CD14-positive monocyte (primary cell): ENCODE data around the gene VWA5B1. TPM values are rescaled to one million over a fixed set of nuclear protein-coding genes. Genes with fewer than 3 reads are reported as not detected.

ENCODE experiments used
- DNase-seq, 3 donors: peaks; one replicate each; pipeline ENCODE4 v3.0.0-alpha.2; 2011 to 2022
- H2AFZ ChIP-seq: 2 replicates; pipeline ENCODE4 v1.6.0; 2012; ENCODE audit warnings: mild to moderate bottlenecking, low read depth, low read length, inconsistent platforms; ENCODE audit not compliant: insufficient read depth, poor library complexity, severe bottlenecking
- H3K27ac ChIP-seq, 2 donors: 1 replicate in 1 of 2; 2 replicates in 1 of 2; pipeline ENCODE4 v1.5.1; 2012 to 2013; ENCODE audit warnings: low read length in 2 of 2, control low read depth in 1 of 2, inconsistent platforms in 1 of 2, low read depth in 1 of 2, mild to moderate bottlenecking in 1 of 2
- H3K27me3 ChIP-seq, 2 donors: one replicate each; pipeline versions ENCODE4 v1.6.0 to v1.6.1; 2011 to 2013; ENCODE audit warnings: low read length in 2 of 2; ENCODE audit not compliant: control insufficient read depth in 2 of 2, insufficient read depth in 2 of 2
- H3K36me3 ChIP-seq, 2 donors: replicated peaks in 1 of 2; 1 replicate in 1 of 2; 2 replicates in 1 of 2; pipeline versions ENCODE4 v1.5.1 to v1.6.1; 2012 to 2013; ENCODE audit warnings: low read length in 2 of 2, control low read depth in 1 of 2, inconsistent platforms in 1 of 2, mild to moderate bottlenecking in 1 of 2; ENCODE audit not compliant: insufficient read depth in 2 of 2, control insufficient read depth in 1 of 2
- H3K4me1 ChIP-seq, 2 donors: 1 replicate in 1 of 2; 2 replicates in 1 of 2; pipeline versions ENCODE4 v1.5.1 to v1.6.1; 2012 to 2013; ENCODE audit warnings: low read length in 2 of 2, control low read depth in 1 of 2, inconsistent platforms in 1 of 2, mild to moderate bottlenecking in 1 of 2, moderate library complexity in 1 of 2; ENCODE audit not compliant: insufficient read depth in 2 of 2, control insufficient read depth in 1 of 2
- H3K4me2 ChIP-seq: replicated peaks from 2 replicates; pipeline ENCODE3; 2012; ENCODE audit warnings: low read length, moderate library complexity, mild to moderate bottlenecking; ENCODE audit not compliant: poor library complexity, severe bottlenecking; ENCODE audit errors: extremely low read depth
- H3K4me3 ChIP-seq, 3 experiments: fragments of 200-600 bp in 1 of 3; sonication (generic) in 1 of 3; replicated peaks in 1 of 3; 1 replicate in 2 of 3; 2 replicates in 1 of 3; pipeline ENCODE4 v1.5.1; 2011 to 2013; ENCODE audit warnings: low read length in 3 of 3, mild to moderate bottlenecking in 3 of 3, control low read depth in 2 of 3, low read depth in 2 of 3, inconsistent platforms in 1 of 3, moderate library complexity in 1 of 3
- H3K79me2 ChIP-seq: 2 replicates; pipeline ENCODE4 v1.6.0; 2012; ENCODE audit warnings: mild to moderate bottlenecking, control low read depth, inconsistent platforms, low read length, moderate library complexity; ENCODE audit not compliant: insufficient read depth
- H3K9ac ChIP-seq: 2 replicates; pipeline ENCODE4 v1.6.0; 2017; ENCODE audit warnings: low read length, mild to moderate bottlenecking; ENCODE audit not compliant: insufficient read depth, poor library complexity, severe bottlenecking
- H3K9me3 ChIP-seq, 2 donors: replicated peaks in 1 of 2; 1 replicate in 1 of 2; 2 replicates in 1 of 2; pipeline versions ENCODE4 v1.5.1 to v1.6.1; 2012 to 2013; ENCODE audit warnings: low read length in 2 of 2, control low read depth in 1 of 2; ENCODE audit not compliant: control insufficient read depth in 1 of 2, insufficient read depth in 1 of 2
- H4K20me1 ChIP-seq: 2 replicates; pipeline ENCODE4 v1.6.0; 2012; ENCODE audit warnings: mild to moderate bottlenecking, low read length, control low read depth, moderate library complexity; ENCODE audit not compliant: insufficient read depth
- H3K27ac Mint-ChIP-seq, 7 donors: one replicate each; pipeline ENCODE4 v1.8.0; 2020; ENCODE audit warnings: mild to moderate bottlenecking in 7 of 7, mixed read lengths in 7 of 7, moderate library complexity in 6 of 7, inconsistent platforms in 2 of 7
- H3K27me3 Mint-ChIP-seq, 3 donors: one replicate each; pipeline ENCODE4 v1.8.0; 2021 to 2022; ENCODE audit warnings: low read depth in 3 of 3, mild to moderate bottlenecking in 3 of 3, mixed read lengths in 3 of 3, moderate library complexity in 3 of 3, inconsistent platforms in 1 of 3
- H3K36me3 Mint-ChIP-seq, 2 donors: one replicate each; pipeline ENCODE4 v1.8.0; 2020; ENCODE audit warnings: mixed read lengths in 2 of 2, inconsistent platforms in 1 of 2, mild to moderate bottlenecking in 1 of 2
- H3K4me1 Mint-ChIP-seq: one replicate; pipeline ENCODE4 v1.8.0; 2020; ENCODE audit warnings: mild to moderate bottlenecking, mixed read lengths
- H3K4me3 Mint-ChIP-seq, 2 donors: one replicate each; pipeline ENCODE4 v1.8.0; 2020; ENCODE audit warnings: mild to moderate bottlenecking in 2 of 2, mixed read lengths in 2 of 2, moderate library complexity in 1 of 2
- H3K9me3 Mint-ChIP-seq, 7 donors: one replicate each; pipeline ENCODE4 v1.8.0; 2020 to 2022; ENCODE audit warnings: mixed read lengths in 7 of 7, mild to moderate bottlenecking in 6 of 7, moderate library complexity in 6 of 7, inconsistent platforms in 2 of 7
- WGBS: methylation state at CpG from one replicate; pipeline ENCODE4 v1.1.5; 2013; ENCODE audit warnings: missing lambda C conversion rate; ENCODE audit not compliant: insufficient coverage; 5-methylcytosine and 5-hydroxymethylcytosine counted together
- intact Hi-C, 2 donors: fragments of 100-400 bp; cut with micrococcal nuclease; formaldehyde crosslinking; loops; one replicate each; pipeline versions ENCODE4 v1.15.0 to v1.15.1; 2023
- polyA plus RNA-seq, 3 donors: library from polyadenylated mRNA; depleted of rRNA in 1 of 3; unstranded in 2 of 3; stranded (reverse) in 1 of 3; fragments of 300-500 nt in 2 of 3; fragments of >200 nt in 1 of 3; fragmentation: Illumina TruSeq in 2 of 3; gene quantifications; 1 replicate in 2 of 3; 2 replicates in 1 of 3; pipeline ENCODE4 v1.2.3, GENCODE V29; 2012 to 2021
- TF ChIP-seq, protein P1 (sequence below): fragments of 200-600 bp; IDR thresholded peaks from one replicate; pipeline ENCODE4 v1.8.0; 2022; ENCODE audit warnings: antibody characterized with exemption, mild to moderate bottlenecking

Gene VWA5B1
- polyA plus RNA-seq, 3 donors, result not detected

DNA sequence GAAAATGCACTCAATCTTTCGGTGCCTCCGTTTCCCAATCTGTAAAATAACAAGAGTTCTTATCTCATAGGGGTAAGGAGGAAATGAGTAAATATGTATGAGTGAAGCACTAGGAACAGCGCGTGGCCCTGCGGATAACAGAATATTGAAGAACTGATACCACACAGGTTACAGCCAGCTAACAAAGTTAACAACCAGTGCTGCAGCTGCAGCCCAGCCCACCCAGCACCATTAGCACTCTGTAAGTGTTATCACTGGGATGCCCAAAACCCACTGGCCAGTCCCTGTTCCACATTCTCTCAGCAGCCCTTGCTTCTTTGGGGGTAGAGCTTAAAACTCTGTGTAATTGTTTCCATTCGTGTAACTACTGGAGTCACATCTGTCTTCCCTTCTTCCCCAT is 89.5 kb downstream of the VWA5B1 start:
- DNase-seq, result no peak
- no peak overlapping the region for H3K27ac Mint-ChIP-seq
- H3K4me2 ChIP-seq, result no peak overlapping the region
- H3K27me3 Mint-ChIP-seq, result peaks cover 17 to 26% (median 18%) of the 10 kb centered on the region in 3 donors
- intact Hi-C loops, result no loop called here
- H3K36me3 ChIP-seq, result no peaks in the 10 kb centered on the region
- H3K4me3 Mint-ChIP-seq, result no peak overlapping the region
- no peaks in the 10 kb centered on the region for H3K9me3 Mint-ChIP-seq
- no peaks in the 10 kb centered on the region for H3K9me3 ChIP-seq
- peaks cover 0 to 3% of the 10 kb centered on the region in 2 donors for H3K27me3 ChIP-seq
- no peaks in the 10 kb centered on the region for H3K4me1 Mint-ChIP-seq
- H3K4me1 ChIP-seq, result no peaks in the 10 kb centered on the region
- no peaks in the 10 kb centered on the region for H4K20me1 ChIP-seq
- H3K36me3 Mint-ChIP-seq, result no peaks in the 10 kb centered on the region
- H3K27ac ChIP-seq, result no peak overlapping the region
- H2AFZ ChIP-seq, result no peak overlapping the region
- H3K9ac ChIP-seq, result no peak overlapping the region
- TF ChIP-seq, protein P1, sequence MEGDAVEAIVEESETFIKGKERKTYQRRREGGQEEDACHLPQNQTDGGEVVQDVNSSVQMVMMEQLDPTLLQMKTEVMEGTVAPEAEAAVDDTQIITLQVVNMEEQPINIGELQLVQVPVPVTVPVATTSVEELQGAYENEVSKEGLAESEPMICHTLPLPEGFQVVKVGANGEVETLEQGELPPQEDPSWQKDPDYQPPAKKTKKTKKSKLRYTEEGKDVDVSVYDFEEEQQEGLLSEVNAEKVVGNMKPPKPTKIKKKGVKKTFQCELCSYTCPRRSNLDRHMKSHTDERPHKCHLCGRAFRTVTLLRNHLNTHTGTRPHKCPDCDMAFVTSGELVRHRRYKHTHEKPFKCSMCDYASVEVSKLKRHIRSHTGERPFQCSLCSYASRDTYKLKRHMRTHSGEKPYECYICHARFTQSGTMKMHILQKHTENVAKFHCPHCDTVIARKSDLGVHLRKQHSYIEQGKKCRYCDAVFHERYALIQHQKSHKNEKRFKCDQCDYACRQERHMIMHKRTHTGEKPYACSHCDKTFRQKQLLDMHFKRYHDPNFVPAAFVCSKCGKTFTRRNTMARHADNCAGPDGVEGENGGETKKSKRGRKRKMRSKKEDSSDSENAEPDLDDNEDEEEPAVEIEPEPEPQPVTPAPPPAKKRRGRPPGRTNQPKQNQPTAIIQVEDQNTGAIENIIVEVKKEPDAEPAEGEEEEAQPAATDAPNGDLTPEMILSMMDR, result no peak
- no CpG with 5 or more reads among the region's 6 CpGs for WGBS
- no peaks in the 10 kb centered on the region for H3K79me2 ChIP-seq
- H3K4me3 ChIP-seq, result no peak overlapping the region

DNA sequence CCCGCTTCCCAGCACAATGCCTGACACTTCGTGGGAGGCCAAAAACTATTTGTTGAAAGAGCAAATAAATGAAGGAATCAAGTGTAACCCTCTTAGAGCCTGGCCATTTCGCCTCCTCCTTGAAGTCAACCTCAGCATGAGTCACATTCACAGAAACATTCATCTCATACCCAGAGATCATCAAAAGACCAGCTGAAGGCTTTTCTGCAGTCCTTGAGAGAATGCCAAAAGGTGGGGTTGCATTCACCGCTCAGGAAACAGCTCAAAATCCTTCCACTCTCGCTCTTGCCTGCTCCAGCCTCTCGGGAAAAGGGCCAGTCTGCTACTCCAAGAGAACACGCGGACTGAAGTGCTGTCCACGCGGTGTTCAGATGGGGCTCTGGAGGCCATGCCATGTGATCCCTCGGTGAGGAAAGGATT is 90.0 kb downstream of the VWA5B1 start:
- WGBS, result 77% methylated on average over 8 of the region's 11 CpGs
- no peaks in the 10 kb centered on the region for H3K4me1 Mint-ChIP-seq
- Histone ChIP-seq H3K4me2 (no peak overlapping the region), H2AFZ (no peak overlapping the region), H3K27ac (no peak overlapping the region), H4K20me1 (no peaks in the 10 kb centered on the region), H3K79me2 (no peaks in the 10 kb centered on the region), H3K4me3 (no peak overlapping the region), H3K36me3 (no peaks in the 10 kb centered on the region), H3K9me3 (no peaks in the 10 kb centered on the region), H3K27me3 (peaks cover 0 to 7% of the 10 kb centered on the region in 2 donors), H3K9ac (no peak overlapping the region), H3K4me1 (no peaks in the 10 kb centered on the region)
- peaks cover 20 to 29% (median 21%) of the 10 kb centered on the region in 3 donors for H3K27me3 Mint-ChIP-seq
- no peaks in the 10 kb centered on the region for H3K9me3 Mint-ChIP-seq
- TF ChIP-seq, protein P1, result no peak
- H3K27ac Mint-ChIP-seq, result no peak overlapping the region
- no peak for DNase-seq
- no peaks in the 10 kb centered on the region for H3K36me3 Mint-ChIP-seq
- H3K4me3 Mint-ChIP-seq, result no peak overlapping the region
- intact Hi-C loops, result no loop called here
